Retinal pigment epithelial cell (primary cell): ENCODE data around the gene SIAH1.
"Not testable (repeated sequence)": the region's sequence is repeated elsewhere in the genome, so short reads cannot be mapped to it uniquely, and the experiment has no call there.

Experiments used
- DNase-seq: peaks from one replicate; pipeline ENCODE4 v3.0.0-alpha.2; 2010; ENCODE audit warnings: low read depth
- H3K4me3 ChIP-seq: 2 replicates; pipeline ENCODE4 v1.5.1; 2011; ENCODE audit warnings: mild to moderate bottlenecking, low read length, control low read depth, moderate library complexity
- CTCF ChIP-seq: conservative IDR thresholded peaks from 2 replicates; pipeline ENCODE4 v1.5.1; 2011; ENCODE audit warnings: low read depth, low read length, control low read depth, inconsistent platforms

The SIAH1 gene

GRCh38 chr16:48408688-48409087 is 23.5 kb upstream of the SIAH1 start:
- DNase-seq = peak; percentile 73
- no peak overlapping the region for H3K4me3 ChIP-seq
- no peak for TF ChIP-seq CTCF

GRCh38 chr16:48405907-48406306 is 20.7 kb upstream of the SIAH1 start:
- no peak overlapping the region for H3K4me3 ChIP-seq
- TF ChIP-seq CTCF = no peak
- DNase-seq = no peak

DNA sequence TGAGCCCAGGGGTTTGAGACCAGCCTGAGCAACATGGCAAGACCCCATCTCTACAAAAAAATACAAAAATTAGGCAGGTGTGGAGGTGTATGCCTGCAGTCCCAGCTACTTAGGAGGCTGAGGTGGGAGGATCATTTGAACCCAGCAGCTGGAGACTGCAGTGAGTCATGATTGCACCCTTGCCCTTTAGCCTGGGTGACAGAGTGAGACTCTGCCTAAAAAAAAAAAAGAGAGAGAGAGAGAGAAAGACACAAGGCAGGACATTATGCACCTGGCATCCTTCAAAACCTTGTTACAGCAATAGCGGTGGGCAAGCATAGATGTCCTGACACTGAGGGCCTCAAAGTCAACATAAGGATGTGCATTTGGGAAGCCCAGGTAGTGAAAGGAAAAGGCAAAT is 19.9 kb upstream of the SIAH1 start:
- TF ChIP-seq CTCF = no peak
- no peak for DNase-seq
- H3K4me3 ChIP-seq = no peak overlapping the region

- not testable (repeated sequence) for H3K4me3 ChIP-seq
Measured at GRCh38 chr16:48402547-48402946, 17.3 kb upstream of the SIAH1 start.

GRCh38 chr16:48395375-48395774 is 10.2 kb upstream of the SIAH1 start:
- TF ChIP-seq CTCF = no peak
- no peak for DNase-seq
- H3K4me3 ChIP-seq = no peak overlapping the region

More at GRCh38 chr16:48402547-48402946, 17.3 kb upstream of the SIAH1 start:
- not testable (repeated sequence) for DNase-seq

DNA sequence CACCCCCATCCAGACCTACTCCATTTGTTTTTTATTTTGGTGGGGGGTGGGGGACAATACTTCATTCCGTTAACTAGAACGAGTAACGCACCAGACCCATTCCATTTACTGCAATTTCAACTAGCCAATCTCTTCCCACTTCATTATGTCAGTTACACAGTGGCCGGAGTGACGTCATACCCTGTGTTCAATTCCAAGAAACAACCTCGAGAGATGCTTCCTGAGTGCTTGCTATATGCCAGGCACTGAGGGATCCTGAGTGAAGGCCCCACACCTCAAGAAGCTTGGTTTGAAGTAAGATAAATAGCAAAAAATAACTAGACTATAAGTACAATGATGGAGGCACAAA is 9.1 kb upstream of the SIAH1 start:
- no peak overlapping the region for H3K4me3 ChIP-seq
- DNase-seq = no peak
- TF ChIP-seq CTCF = no peak

GRCh38 chr16:48393485-48394354 is 8.5 kb upstream of the SIAH1 start:
- H3K4me3 ChIP-seq = no peak overlapping the region
- DNase-seq = no peak
- TF ChIP-seq CTCF = no peak
